Smooth muscle cell (in vitro differentiated cells): Measurements from ENCODE around the gene SERINC5. TPM values are rescaled to one million over a fixed set of nuclear protein-coding genes. Genes with fewer than 3 reads are reported as not detected.

Experiments used
- DNase-seq: peaks from one replicate; lab custom pipeline; 2025; ENCODE audit not compliant: unreplicated experiment; lab: John Stamatoyannopoulos, UW
- H2AFZ ChIP-seq: fragments of 200-600 bp; sonication (generic); 2 replicates; pipeline ENCODE4 v1.6.0; 2016; ENCODE audit warnings: antibody characterized with exemption, low read depth, mild to moderate bottlenecking
- H3F3A ChIP-seq: fragments of 200-600 bp; sonication (generic); 2 replicates; pipeline ENCODE4 v1.6.0; 2017; ENCODE audit warnings: antibody characterized with exemption, low read depth
- H3K27ac ChIP-seq: fragments of 200-600 bp; sonication (generic); 2 replicates; pipeline ENCODE4 v1.5.1; 2016; ENCODE audit warnings: low read depth, mild to moderate bottlenecking
- H3K27me3 ChIP-seq: fragments of 200-600 bp; sonication (generic); 2 replicates; pipeline ENCODE4 v1.6.1; 2016; ENCODE audit warnings: low read depth, mild to moderate bottlenecking
- H3K36me3 ChIP-seq: fragments of 200-600 bp; sonication (generic); 2 replicates; pipeline ENCODE4 v1.5.1; 2016; ENCODE audit warnings: low read depth
- H3K4me1 ChIP-seq: fragments of 200-600 bp; sonication (generic); 2 replicates; pipeline ENCODE4 v1.5.1; 2016; ENCODE audit warnings: low read depth
- H3K4me2 ChIP-seq: fragments of 200-600 bp; sonication (generic); 2 replicates; pipeline ENCODE4 v1.6.0; 2016; ENCODE audit warnings: mild to moderate bottlenecking
- H3K4me3 ChIP-seq: fragments of 200-600 bp; sonication (generic); 2 replicates; pipeline ENCODE4 v1.5.1; 2016; ENCODE audit warnings: mild to moderate bottlenecking
- H3K79me2 ChIP-seq: fragments of 200-600 bp; sonication (generic); 2 replicates; pipeline ENCODE4 v1.6.0; 2016; ENCODE audit warnings: low read depth, mild to moderate bottlenecking
- H3K9ac ChIP-seq: fragments of 200-600 bp; sonication (generic); 2 replicates; pipeline ENCODE4 v1.6.0; 2016; ENCODE audit warnings: low read depth
- H3K9me3 ChIP-seq: fragments of 200-600 bp; sonication (generic); replicated peaks from 2 replicates; pipeline ENCODE4 v1.5.1; 2016; ENCODE audit warnings: low read depth
- H4K20me1 ChIP-seq: fragments of 200-600 bp; sonication (generic); 2 replicates; pipeline ENCODE4 v1.6.0; 2016; ENCODE audit warnings: low read depth
- WGBS: methylation state at CpG from one replicate; pipeline ENCODE4 v1.1.7; 2016; ENCODE audit warnings: low lambda C conversion rate; 5-methylcytosine and 5-hydroxymethylcytosine counted together
- polyA plus RNA-seq: library from polyadenylated mRNA; unstranded; fragments of >200 nt; fragmentation: Nextera tagmentation; extraction: Ambion mirVana; gene quantifications from 2 replicates; pipeline ENCODE4 v1.2.1, GENCODE V29; 2016
- total RNA-seq: library from RNA; depleted of rRNA; stranded (reverse); fragments of >200 nt; gene quantifications from 2 replicates; pipeline ENCODE4 v1.2.3, GENCODE V29; 2014
- TF ChIP-seq, protein P1 (sequence below): fragments of 200-600 bp; sonication (generic); IDR thresholded peaks from 2 replicates; pipeline ENCODE4 v1.5.1; 2017; ENCODE audit warnings: borderline replicate concordance, mild to moderate bottlenecking, antibody characterized with exemption; ENCODE audit not compliant: insufficient read depth, poor library complexity, severe bottlenecking

The SERINC5 gene
- total and polyA plus RNA-seq, 2 experiments from 2014 or later: 4.5 to 37.0 TPM

DNA sequence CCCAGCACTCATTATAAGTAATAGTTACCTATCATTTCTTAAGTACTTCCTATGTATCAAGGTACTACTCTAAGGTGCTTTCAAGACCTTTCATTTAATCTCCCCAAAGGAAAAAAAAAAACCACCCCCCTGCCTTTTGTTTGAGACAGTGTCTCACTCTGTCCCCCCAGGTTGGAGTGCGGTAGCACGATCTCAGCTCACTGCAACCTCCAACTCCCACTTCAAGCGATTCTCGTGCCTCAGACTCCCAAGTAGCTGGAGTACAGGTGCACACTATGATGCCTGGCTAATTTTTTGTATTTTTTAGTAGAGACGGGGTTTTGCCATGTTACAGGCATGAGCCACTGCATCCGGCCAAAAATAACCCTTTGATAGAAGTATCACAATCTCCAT lies 29.9 kb downstream of the SERINC5 start:
- Histone ChIP-seq H4K20me1 (peaks cover 32% of the 10 kb centered on the region), H3K36me3 (no peaks in the 10 kb centered on the region), H3K27ac (no peak overlapping the region), H3K9ac (no peak overlapping the region), H3K27me3 (no peaks in the 10 kb centered on the region), H3K4me2 (no peak overlapping the region), H3K79me2 (peaks cover 85% of the 10 kb centered on the region), H2AFZ (no peak overlapping the region), H3K9me3 (no peaks in the 10 kb centered on the region), H3K4me3 (no peak overlapping the region), H3K4me1 (no peaks in the 10 kb centered on the region), H3F3A (no peaks in the 10 kb centered on the region)
- DNase-seq: no peak
- TF ChIP-seq, protein P1, sequence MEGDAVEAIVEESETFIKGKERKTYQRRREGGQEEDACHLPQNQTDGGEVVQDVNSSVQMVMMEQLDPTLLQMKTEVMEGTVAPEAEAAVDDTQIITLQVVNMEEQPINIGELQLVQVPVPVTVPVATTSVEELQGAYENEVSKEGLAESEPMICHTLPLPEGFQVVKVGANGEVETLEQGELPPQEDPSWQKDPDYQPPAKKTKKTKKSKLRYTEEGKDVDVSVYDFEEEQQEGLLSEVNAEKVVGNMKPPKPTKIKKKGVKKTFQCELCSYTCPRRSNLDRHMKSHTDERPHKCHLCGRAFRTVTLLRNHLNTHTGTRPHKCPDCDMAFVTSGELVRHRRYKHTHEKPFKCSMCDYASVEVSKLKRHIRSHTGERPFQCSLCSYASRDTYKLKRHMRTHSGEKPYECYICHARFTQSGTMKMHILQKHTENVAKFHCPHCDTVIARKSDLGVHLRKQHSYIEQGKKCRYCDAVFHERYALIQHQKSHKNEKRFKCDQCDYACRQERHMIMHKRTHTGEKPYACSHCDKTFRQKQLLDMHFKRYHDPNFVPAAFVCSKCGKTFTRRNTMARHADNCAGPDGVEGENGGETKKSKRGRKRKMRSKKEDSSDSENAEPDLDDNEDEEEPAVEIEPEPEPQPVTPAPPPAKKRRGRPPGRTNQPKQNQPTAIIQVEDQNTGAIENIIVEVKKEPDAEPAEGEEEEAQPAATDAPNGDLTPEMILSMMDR: no peak
- 88% methylated on average over 6 of the region's 6 CpGs for WGBS

DNA sequence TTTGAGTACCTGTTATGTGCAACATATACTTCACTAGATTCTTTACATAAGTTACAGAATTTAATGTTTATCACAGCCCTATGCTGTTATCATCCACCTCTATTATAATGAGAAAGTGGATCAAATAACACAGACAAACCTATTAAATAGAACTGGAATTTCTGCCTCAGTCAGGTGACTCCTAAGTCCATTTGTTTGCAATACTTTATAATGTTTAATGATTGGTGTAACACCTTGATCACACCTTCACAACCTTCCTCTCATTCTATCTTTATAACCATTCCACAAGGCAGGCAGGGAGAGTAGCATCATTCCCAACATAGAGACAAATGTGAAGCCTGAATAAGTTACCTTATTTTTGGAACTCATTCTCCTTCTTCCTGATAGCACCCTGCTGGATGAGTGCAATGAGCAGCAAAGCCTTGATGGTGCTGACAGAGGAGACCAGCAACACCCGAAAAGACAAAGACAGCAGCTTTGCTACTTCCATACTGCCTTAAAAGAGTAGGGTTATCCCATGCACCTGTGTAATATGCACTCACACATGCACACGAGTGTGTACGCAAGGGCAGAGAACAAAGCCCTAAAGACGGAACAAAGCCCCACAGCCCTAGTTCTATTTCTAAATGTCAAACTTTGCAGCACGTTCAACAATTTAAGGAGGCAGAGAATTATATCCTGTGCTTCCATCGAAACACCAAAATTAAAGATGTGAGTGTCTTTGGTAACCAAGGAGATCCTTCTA lies 30.5 kb downstream of the SERINC5 start:
- TF ChIP-seq, protein P1: no peak
- Histone ChIP-seq H3K27me3 (no peaks in the 10 kb centered on the region), H4K20me1 (peaks cover 27% of the 10 kb centered on the region), H3K4me2 (no peak overlapping the region), H3F3A (no peaks in the 10 kb centered on the region), H2AFZ (no peak overlapping the region), H3K9ac (no peak overlapping the region), H3K4me3 (no peak overlapping the region), H3K36me3 (no peaks in the 10 kb centered on the region), H3K4me1 (no peaks in the 10 kb centered on the region), H3K27ac (no peak overlapping the region), H3K9me3 (no peaks in the 10 kb centered on the region), H3K79me2 (peaks cover 84% of the 10 kb centered on the region)
- no peak for DNase-seq
- 78% methylated on average over 6 of the region's 6 CpGs for WGBS

DNA sequence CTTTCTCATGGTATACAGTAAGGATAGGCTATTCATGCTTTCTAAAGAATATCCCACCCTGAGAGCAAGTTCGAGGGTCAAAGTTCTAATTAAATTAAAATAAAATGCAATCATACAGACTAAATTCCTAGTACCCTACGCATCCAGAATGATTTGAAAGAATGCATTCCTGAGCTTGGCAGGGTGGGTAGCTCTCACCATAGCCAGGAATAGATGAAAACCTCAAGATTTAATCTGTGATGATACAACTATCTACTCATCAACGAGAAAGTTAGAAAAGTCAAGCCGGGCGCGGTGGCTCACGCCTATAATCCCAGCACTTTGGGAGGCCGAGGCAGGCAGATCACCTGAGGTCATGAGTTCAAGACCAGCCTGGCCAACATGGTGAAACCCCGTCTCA lies 32.3 kb downstream of the SERINC5 start:
- peaks cover 4% of the 10 kb centered on the region for H3K4me1 ChIP-seq
- H3F3A ChIP-seq: no peaks in the 10 kb centered on the region

More for the DNA sequence above, 32.3 kb downstream of the SERINC5 start:
- no peak for DNase-seq
- no peak overlapping the region for H3K4me2 ChIP-seq
- H3K79me2 ChIP-seq: peaks cover 88% of the 10 kb centered on the region
- no peak overlapping the region for H2AFZ ChIP-seq
- no peaks in the 10 kb centered on the region for H3K9me3 ChIP-seq
- no peak overlapping the region for H3K4me3 ChIP-seq
- WGBS: 96% methylated on average over 9 of the region's 9 CpGs
- no peak overlapping the region for H3K9ac ChIP-seq
- H3K36me3 ChIP-seq: no peaks in the 10 kb centered on the region
- H4K20me1 ChIP-seq: peaks cover 35% of the 10 kb centered on the region
- no peaks in the 10 kb centered on the region for H3K27me3 ChIP-seq
- H3K27ac ChIP-seq: no peak overlapping the region
- TF ChIP-seq, protein P1: no peak
